OCI-LY1 (cell line): ENCODE results near the gene STX3.

Experiments used
- H2AFZ ChIP-seq: fragments of 200-600 bp; sonication (generic), shearing (Covaris generic); 2 replicates; pipeline ENCODE4 v1.6.0; 2014; ENCODE audit warnings: antibody characterized with exemption, mild to moderate bottlenecking, low read length
- H3F3A ChIP-seq: fragments of 200-600 bp; sonication (generic), shearing (Covaris generic); 2 replicates; pipeline ENCODE4 v1.6.0; 2014; ENCODE audit warnings: mild to moderate bottlenecking, antibody characterized with exemption, low read length, moderate library complexity; ENCODE audit not compliant: insufficient read depth
- H3K27ac ChIP-seq: fragments of 200-600 bp; sonication (generic); 2 replicates; pipeline ENCODE4 v1.5.1; 2014; ENCODE audit warnings: low read length, mixed run types, mild to moderate bottlenecking, low read depth; ENCODE audit not compliant: poor library complexity, severe bottlenecking
- H3K27me3 ChIP-seq: fragments of 200-600 bp; sonication (generic); 2 replicates; pipeline ENCODE4 v1.6.0; 2014; ENCODE audit warnings: antibody characterized with exemption, mild to moderate bottlenecking, low read length, moderate library complexity; ENCODE audit not compliant: insufficient read depth
- H3K36me3 ChIP-seq: fragments of 200-600 bp; sonication (generic); 2 replicates; pipeline ENCODE4 v1.6.1; 2014; ENCODE audit warnings: mild to moderate bottlenecking, antibody characterized with exemption, low read length, moderate library complexity, mixed read lengths; ENCODE audit not compliant: insufficient read depth
- H3K4me1 ChIP-seq: fragments of 200-600 bp; sonication (generic); 2 replicates; pipeline ENCODE4 v1.5.1; 2014; ENCODE audit warnings: mild to moderate bottlenecking, low read length, moderate library complexity; ENCODE audit not compliant: insufficient read depth, severe bottlenecking
- H3K4me2 ChIP-seq: fragments of 200-600 bp; sonication (generic), shearing (Covaris generic); 2 replicates; pipeline ENCODE4 v1.6.1; 2014; ENCODE audit warnings: low read length
- H3K4me3 ChIP-seq: fragments of 200-600 bp; sonication (generic); 2 replicates; pipeline ENCODE4 v1.5.1; 2014; ENCODE audit warnings: low read length, low read depth, mild to moderate bottlenecking, mixed read lengths; ENCODE audit not compliant: poor library complexity, severe bottlenecking
- H3K79me2 ChIP-seq: fragments of 200-600 bp; shearing (Covaris generic); 2 replicates; pipeline ENCODE4 v1.6.1; 2016; ENCODE audit warnings: mixed run types, low read length, mixed read lengths; ENCODE audit not compliant: insufficient read depth
- H3K9ac ChIP-seq: fragments of 200-600 bp; sonication (generic), shearing (Covaris generic); 2 replicates; pipeline ENCODE4 v1.6.1; 2014; ENCODE audit warnings: mild to moderate bottlenecking, low read length, mixed read lengths
- H3K9me2 ChIP-seq: fragments of 200-600 bp; sonication (generic), shearing (Covaris generic); 2 replicates; pipeline ENCODE4 v1.6.1; 2014; ENCODE audit warnings: low read depth, mild to moderate bottlenecking, low read length, mixed read lengths
- H3K9me3 ChIP-seq: fragments of 200-600 bp; shearing (Covaris generic); 2 replicates; pipeline ENCODE4 v1.6.1; 2014; ENCODE audit warnings: low read length, mixed read lengths
- H4K20me1 ChIP-seq: fragments of 200-600 bp; sonication (generic), shearing (Covaris generic); 2 replicates; pipeline ENCODE4 v1.6.0; 2016; ENCODE audit warnings: mild to moderate bottlenecking, low read length; ENCODE audit not compliant: insufficient read depth
- CTCF ChIP-seq: fragments of 200-600 bp; sonication (generic), shearing (Covaris generic); IDR thresholded peaks from 2 replicates; pipeline ENCODE4 v1.5.1; 2017; ENCODE audit warnings: mild to moderate bottlenecking, antibody characterized with exemption, low read length, moderate library complexity, mixed read lengths
- EZH2 ChIP-seq: fragments of 200-600 bp; sonication (generic), shearing (Covaris generic); IDR thresholded peaks from 2 replicates; pipeline ENCODE4 v1.8.0; 2017; ENCODE audit warnings: borderline replicate concordance, mixed run types, mild to moderate bottlenecking, antibody characterized with exemption, low read length, moderate library complexity, mixed read lengths

Gene STX3

GRCh38 chr11:59842316-59842715 is 87.1 kb downstream of the STX3 start:
- H2AFZ ChIP-seq = no peak overlapping the region
- no peaks in the 10 kb centered on the region for H3K4me1 ChIP-seq
- H3K27ac ChIP-seq = no peak overlapping the region
- no peaks in the 10 kb centered on the region for H3F3A ChIP-seq
- H3K79me2 ChIP-seq = no peaks in the 10 kb centered on the region
- H3K36me3 ChIP-seq = no peaks in the 10 kb centered on the region
- no peak overlapping the region for H3K9ac ChIP-seq
- no peaks in the 10 kb centered on the region for H3K9me3 ChIP-seq
- no peak overlapping the region for H3K4me2 ChIP-seq
- no peak overlapping the region for H3K4me3 ChIP-seq
- H3K9me2 ChIP-seq = no peaks in the 10 kb centered on the region
- no peaks in the 10 kb centered on the region for H4K20me1 ChIP-seq
- no peaks in the 10 kb centered on the region for H3K27me3 ChIP-seq
- no peak for TF ChIP-seq CTCF
- no peak for TF ChIP-seq EZH2

GRCh38 chr11:59845399-59845798 is 90.2 kb downstream of the STX3 start, which contains the start of gene CBLIF:
TSS of gene CBLIF (minus strand) at chr11:59845499. CDS start at chr11:59845453, 46 bp downstream.
- TF ChIP-seq EZH2 = no peak
- no peak for TF ChIP-seq CTCF
- Histone ChIP-seq H3K36me3 (no peaks in the 10 kb centered on the region), H3K4me2 (no peak within 1 kb of the TSS), H3K4me1 (no peaks in the 10 kb centered on the region), H3K4me3 (no peak within 1 kb of the TSS), H4K20me1 (no peaks in the 10 kb centered on the region), H3K9me2 (no peaks in the 10 kb centered on the region), H3K27me3 (no peaks in the 10 kb centered on the region), H2AFZ (no peak within 1 kb of the TSS), H3K79me2 (no peaks in the 10 kb centered on the region), H3K9ac (no peak within 1 kb of the TSS), H3K9me3 (no peaks in the 10 kb centered on the region), H3K27ac (no peak within 1 kb of the TSS), H3F3A (no peaks in the 10 kb centered on the region)

DNA sequence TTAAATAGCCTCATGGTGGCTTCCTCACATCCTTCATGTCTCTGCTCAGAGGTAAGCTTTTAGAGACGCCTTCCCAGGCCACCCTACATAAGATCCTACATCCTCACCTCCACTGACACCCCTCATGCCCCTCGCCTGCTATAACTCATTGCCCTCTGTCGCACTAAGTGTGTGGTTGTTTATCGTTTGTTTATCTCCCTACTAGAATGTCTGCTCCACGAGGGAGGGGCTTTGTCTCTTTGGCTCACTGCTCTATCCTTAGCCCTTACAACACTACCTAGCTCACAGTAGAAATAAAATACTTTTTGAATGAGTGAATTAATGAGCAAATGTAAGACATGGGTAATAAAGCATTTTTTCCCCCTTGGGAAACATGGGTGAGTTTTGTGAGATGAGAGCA is 91.4 kb downstream of the STX3 start:
- H3K4me3 ChIP-seq = no peak overlapping the region
- no peaks in the 10 kb centered on the region for H4K20me1 ChIP-seq
- H3K27me3 ChIP-seq = no peaks in the 10 kb centered on the region
- no peaks in the 10 kb centered on the region for H3F3A ChIP-seq
- no peaks in the 10 kb centered on the region for H3K36me3 ChIP-seq
- no peak for TF ChIP-seq CTCF
- no peak for TF ChIP-seq EZH2
- no peak overlapping the region for H3K9ac ChIP-seq
- no peak overlapping the region for H2AFZ ChIP-seq
- H3K9me3 ChIP-seq = no peaks in the 10 kb centered on the region
- no peak overlapping the region for H3K27ac ChIP-seq
- no peaks in the 10 kb centered on the region for H3K9me2 ChIP-seq
- H3K4me1 ChIP-seq = no peaks in the 10 kb centered on the region
- H3K79me2 ChIP-seq = no peaks in the 10 kb centered on the region
- H3K4me2 ChIP-seq = no peak overlapping the region
